GM18870 (cell line): Measurements from ENCODE around the gene MRRF.

Experiments
- ATAC-seq: cut with Tn5 transposase; IDR thresholded peaks from one replicate; pipeline ENCODE4 v1.9.1; 2021; ENCODE audit warnings: moderate library complexity; ENCODE audit not compliant: unreplicated experiment

MRRF gene

DNA sequence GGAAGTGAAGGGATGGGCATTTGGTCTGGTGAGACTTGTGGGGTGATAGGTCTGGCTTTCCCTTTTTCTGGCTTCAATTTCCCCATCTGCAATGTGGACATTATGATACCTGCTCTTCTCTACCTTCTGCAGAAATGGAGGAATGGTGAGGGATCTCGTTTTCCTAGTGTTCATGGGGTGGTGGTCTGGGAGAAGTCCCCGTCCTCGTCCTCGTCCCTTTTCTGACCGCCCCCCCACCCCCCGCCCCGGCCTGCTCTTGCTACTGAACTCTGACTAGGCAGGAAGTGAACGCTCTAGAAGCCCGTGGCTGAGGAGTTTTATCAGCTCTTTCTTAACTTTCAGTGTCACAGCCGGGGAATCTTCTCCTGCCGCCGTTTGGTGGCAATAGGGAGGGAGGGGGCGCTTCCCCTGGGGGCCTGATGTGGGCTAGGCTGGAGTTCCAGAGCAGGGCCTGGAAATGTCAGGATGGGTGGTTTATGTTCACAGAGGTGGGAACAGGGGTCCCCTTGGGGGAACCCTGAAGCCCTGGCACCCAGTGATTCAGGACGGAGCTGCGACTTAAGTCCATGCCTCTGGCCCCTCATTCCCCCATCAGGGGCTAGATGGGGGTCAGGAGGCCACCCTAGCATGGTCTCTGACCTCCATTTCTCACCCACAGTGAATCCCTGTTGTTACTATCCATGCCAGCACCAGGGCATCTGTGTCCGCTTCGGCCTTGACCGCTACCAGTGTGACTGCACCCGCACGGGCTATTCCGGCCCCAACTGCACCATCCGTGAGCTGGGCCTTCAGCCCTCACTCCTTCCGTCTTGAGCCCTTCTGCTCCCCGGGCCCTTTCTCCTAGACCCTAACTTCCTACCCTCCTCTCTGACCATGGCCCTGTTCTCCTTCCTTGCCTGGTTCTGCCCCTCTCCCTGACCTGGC, 112.8 kb downstream of the MRRF start:
- ATAC-seq, result no peak

DNA sequence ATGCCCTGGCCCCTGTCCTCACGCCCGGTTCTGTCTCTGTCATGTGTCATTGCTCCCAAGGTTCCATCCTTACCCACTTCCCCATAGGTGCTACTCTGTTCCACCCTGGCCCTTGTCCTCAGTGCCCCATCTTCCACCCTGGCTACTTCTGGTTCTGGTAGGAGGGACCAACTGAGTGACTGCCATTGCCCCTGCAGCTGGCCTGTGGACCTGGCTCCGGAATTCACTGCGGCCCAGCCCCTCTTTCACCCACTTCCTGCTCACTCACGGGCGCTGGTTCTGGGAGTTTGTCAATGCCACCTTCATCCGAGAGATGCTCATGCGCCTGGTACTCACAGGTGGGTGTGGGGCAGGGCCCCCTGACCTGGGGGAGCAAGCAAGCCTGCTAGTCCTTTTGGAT, 113.6 kb downstream of the MRRF start:
- ATAC-seq, result no peak

DNA sequence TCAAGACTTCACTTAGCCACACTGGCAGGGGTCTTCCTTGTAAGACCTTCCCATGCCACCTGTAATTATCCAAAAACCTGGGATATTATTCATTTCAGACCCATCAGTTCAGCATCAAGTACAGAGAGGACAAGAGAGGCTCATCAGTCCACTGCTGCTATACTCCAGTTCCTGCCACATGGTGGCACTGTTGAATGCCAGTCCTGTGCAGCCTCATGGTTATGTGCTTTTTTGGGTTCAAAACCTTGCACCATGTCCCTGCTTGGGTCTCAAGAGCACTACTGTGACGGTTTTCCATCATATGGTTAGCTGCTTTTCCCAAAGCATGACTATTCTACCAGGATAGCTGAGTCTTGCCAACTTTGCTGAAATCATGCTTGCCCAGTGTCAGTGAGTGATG, 114.7 kb downstream of the MRRF start:
- no peak for ATAC-seq

DNA sequence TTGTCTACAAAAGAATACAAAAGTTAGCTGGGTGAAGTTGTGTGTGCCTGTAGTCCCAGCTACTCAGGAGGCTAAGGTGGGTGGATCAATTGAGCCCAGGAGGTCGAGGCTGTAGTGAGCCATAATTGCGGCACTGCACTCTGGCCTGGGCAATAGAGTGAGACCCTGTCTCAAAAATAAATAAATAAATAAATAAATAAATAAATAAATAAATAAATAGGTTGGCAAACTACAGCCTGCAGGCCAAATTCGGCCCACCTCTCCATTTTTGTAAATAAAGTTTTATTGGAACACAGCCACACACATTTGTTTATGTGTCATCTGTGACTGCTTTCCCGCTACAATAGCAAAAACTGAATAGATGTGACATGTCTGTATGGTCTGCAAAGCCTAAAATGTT, 115.6 kb downstream of the MRRF start:
- no peak for ATAC-seq
